ENCODE results near the gene SELENOI.

DNA sequence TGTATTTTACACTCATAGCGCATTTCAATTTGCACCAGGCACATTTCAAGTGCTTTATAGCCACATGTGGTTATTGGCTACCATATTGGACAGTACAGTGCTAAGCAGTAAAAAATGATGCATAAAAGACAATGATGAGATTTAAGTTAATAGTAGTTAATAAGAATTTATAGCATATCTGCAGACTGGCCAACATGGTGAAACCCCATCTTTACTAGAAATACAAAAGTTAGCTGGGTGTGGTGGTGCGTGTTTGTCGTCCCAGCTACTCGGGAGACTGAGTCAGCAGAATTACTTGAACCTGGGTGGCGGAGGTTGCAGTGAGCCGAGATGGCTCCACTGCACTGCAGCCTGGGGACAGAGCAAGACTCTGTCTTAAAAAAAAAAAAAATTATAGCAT is 65.5 kb downstream of the SELENOI start:
- TF ChIP-seq, protein P1, sequence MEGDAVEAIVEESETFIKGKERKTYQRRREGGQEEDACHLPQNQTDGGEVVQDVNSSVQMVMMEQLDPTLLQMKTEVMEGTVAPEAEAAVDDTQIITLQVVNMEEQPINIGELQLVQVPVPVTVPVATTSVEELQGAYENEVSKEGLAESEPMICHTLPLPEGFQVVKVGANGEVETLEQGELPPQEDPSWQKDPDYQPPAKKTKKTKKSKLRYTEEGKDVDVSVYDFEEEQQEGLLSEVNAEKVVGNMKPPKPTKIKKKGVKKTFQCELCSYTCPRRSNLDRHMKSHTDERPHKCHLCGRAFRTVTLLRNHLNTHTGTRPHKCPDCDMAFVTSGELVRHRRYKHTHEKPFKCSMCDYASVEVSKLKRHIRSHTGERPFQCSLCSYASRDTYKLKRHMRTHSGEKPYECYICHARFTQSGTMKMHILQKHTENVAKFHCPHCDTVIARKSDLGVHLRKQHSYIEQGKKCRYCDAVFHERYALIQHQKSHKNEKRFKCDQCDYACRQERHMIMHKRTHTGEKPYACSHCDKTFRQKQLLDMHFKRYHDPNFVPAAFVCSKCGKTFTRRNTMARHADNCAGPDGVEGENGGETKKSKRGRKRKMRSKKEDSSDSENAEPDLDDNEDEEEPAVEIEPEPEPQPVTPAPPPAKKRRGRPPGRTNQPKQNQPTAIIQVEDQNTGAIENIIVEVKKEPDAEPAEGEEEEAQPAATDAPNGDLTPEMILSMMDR (IDR thresholded peaks at IDR 0.05) = no peak
- TF ChIP-seq POLR2AphosphoS5 (IDR thresholded peaks at IDR 0.05; ENCODE audit: insufficient read depth in 1 of 2, low read depth in 1 of 2) = no peak
- no peak for TF ChIP-seq POLR2A (IDR thresholded peaks at IDR 0.05)
